ENCODE measurements around the gene LPIN3.

Gene LPIN3

GRCh38 chr20:41300886-41301285 is 39.7 kb upstream of the LPIN3 start:
- Histone ChIP-seq H3K36me3 (ENCODE audit: control insufficient read depth, insufficient read depth, low read length) (no peaks in the 10 kb centered on the region), H3K4me2 (ENCODE audit: low read length) (peak overlapping the region; percentile 39), H3K4me3 (ENCODE audit: low read depth, low read length) (no peak overlapping the region), H2AFZ (peak overlapping the region; percentile 21), H3K9me3 (ENCODE audit: control insufficient read depth, low read length) (no peaks in the 10 kb centered on the region), H3K79me2 (peaks cover 33% of the 10 kb centered on the region), H3K27ac (peak overlapping the region; percentile 61), H3K27me3 (ENCODE audit: control insufficient read depth, insufficient read depth, low read length) (no peaks in the 10 kb centered on the region), H3K9ac (no peak overlapping the region), H3K4me1 (peaks cover 20% of the 10 kb centered on the region)
- no peak for TF ChIP-seq CTCF (IDR thresholded peaks at IDR 0.05)

- Histone ChIP-seq H3K36me3 (ENCODE audit: control insufficient read depth, insufficient read depth, low read length) (no peaks in the 10 kb centered on the region), H3K4me1 (peaks cover 26% of the 10 kb centered on the region), H3K79me2 (peaks cover 38% of the 10 kb centered on the region), H3K27me3 (ENCODE audit: control insufficient read depth, insufficient read depth, low read length) (no peaks in the 10 kb centered on the region), H3K9ac (no peak overlapping the region), H2AFZ (no peak overlapping the region), H3K4me2 (ENCODE audit: low read length) (no peak overlapping the region), H3K4me3 (ENCODE audit: low read depth, low read length) (no peak overlapping the region), H3K9me3 (ENCODE audit: control insufficient read depth, low read length) (no peaks in the 10 kb centered on the region), H3K27ac (no peak overlapping the region)
- TF ChIP-seq CTCF (IDR thresholded peaks at IDR 0.05): no peak
These were observed 36.6 kb upstream of the LPIN3 start for GRCh38 chr20:41304002-41304401.

- H3K27me3 ChIP-seq (ENCODE audit: control insufficient read depth, insufficient read depth, low read length): no peaks in the 10 kb centered on the region
- no peaks in the 10 kb centered on the region for H3K9me3 ChIP-seq (ENCODE audit: control insufficient read depth, low read length)
- H3K4me2 ChIP-seq (ENCODE audit: low read length): no peak overlapping the region
- H3K79me2 ChIP-seq: peaks cover 38% of the 10 kb centered on the region
- no peak for TF ChIP-seq CTCF (IDR thresholded peaks at IDR 0.05)
- H3K4me1 ChIP-seq: peaks cover 26% of the 10 kb centered on the region
- H3K27ac ChIP-seq: no peak overlapping the region
- H3K9ac ChIP-seq: no peak overlapping the region
- H3K4me3 ChIP-seq (ENCODE audit: low read depth, low read length): no peak overlapping the region
- H3K36me3 ChIP-seq (ENCODE audit: control insufficient read depth, insufficient read depth, low read length): no peaks in the 10 kb centered on the region
- H2AFZ ChIP-seq: no peak overlapping the region
These were observed 36.1 kb upstream of the LPIN3 start for GRCh38 chr20:41304424-41305079.

GRCh38 chr20:41306061-41306727 is 34.4 kb upstream of the LPIN3 start:
- peaks cover 38% of the 10 kb centered on the region for H3K79me2 ChIP-seq
- no peak overlapping the region for H3K9ac ChIP-seq
- H3K4me3 ChIP-seq (ENCODE audit: low read depth, low read length): no peak overlapping the region
- TF ChIP-seq CTCF (IDR thresholded peaks at IDR 0.05): no peak
- H3K27me3 ChIP-seq (ENCODE audit: control insufficient read depth, insufficient read depth, low read length): no peaks in the 10 kb centered on the region
- H3K4me2 ChIP-seq (ENCODE audit: low read length): no peak overlapping the region
- no peaks in the 10 kb centered on the region for H3K36me3 ChIP-seq (ENCODE audit: control insufficient read depth, insufficient read depth, low read length)
- H3K4me1 ChIP-seq: peaks cover 13% of the 10 kb centered on the region
- no peak overlapping the region for H3K27ac ChIP-seq
- no peak overlapping the region for H2AFZ ChIP-seq
- no peaks in the 10 kb centered on the region for H3K9me3 ChIP-seq (ENCODE audit: control insufficient read depth, low read length)

- H3K36me3 ChIP-seq (ENCODE audit: control insufficient read depth, insufficient read depth, low read length): no peaks in the 10 kb centered on the region
- H3K4me3 ChIP-seq (ENCODE audit: low read depth, low read length): no peak overlapping the region
- no peaks in the 10 kb centered on the region for H3K27me3 ChIP-seq (ENCODE audit: control insufficient read depth, insufficient read depth, low read length)
- no peak overlapping the region for H3K27ac ChIP-seq
- H3K79me2 ChIP-seq: peaks cover 41% of the 10 kb centered on the region
- TF ChIP-seq CTCF (IDR thresholded peaks at IDR 0.05): no peak
- H3K4me2 ChIP-seq (ENCODE audit: low read length): no peak overlapping the region
- no peaks in the 10 kb centered on the region for H3K9me3 ChIP-seq (ENCODE audit: control insufficient read depth, low read length)
- no peak overlapping the region for H3K9ac ChIP-seq
- no peak overlapping the region for H2AFZ ChIP-seq
- H3K4me1 ChIP-seq: peaks cover 10% of the 10 kb centered on the region
These were observed 33.6 kb upstream of the LPIN3 start for GRCh38 chr20:41307021-41307420.

Data from parathyroid adenoma (tissue), 2 donors.